Measurements from ENCODE around the gene VWA5A.

VWA5A gene

DNA sequence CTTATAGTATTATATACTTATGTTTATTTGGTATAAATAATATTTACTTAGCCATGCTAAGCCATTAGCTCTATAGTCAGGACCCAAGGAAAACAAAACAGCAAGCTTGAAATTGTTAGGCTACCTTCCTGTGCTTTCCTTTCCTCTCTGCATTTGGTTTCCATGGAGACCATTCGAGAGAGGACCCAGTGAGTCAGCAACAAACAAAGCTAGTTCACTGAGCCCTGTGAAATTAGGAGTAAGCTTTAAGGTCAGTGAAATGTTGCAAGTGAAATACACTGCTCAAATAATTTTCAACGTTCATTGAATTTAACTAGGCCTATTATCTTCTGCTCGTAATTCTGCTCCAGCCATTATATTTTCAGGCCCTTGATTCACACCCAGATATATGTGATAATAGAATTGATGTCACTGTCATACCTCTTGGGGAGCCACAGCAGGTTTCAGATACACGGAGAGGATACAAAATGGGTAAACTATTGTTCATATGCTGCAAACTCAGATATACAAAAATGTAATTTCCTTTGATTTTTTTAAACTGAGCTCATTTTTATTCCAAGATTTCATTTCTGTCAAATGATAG is 58.8 kb downstream of the VWA5A start:
- Histone ChIP-seq H3K79me2 (ENCODE audit: insufficient read depth, low read length) (no peaks in the 10 kb centered on the region), H3K4me3 (ENCODE audit: low read depth, low read length, poor library complexity, severe bottlenecking) (no peak overlapping the region), H3K9ac (ENCODE audit: low read length) (no peak overlapping the region), H3K27me3 (ENCODE audit: insufficient read depth, low read length) (no peaks in the 10 kb centered on the region), H3K36me3 (ENCODE audit: insufficient read depth, low read length) (no peaks in the 10 kb centered on the region), H3K9me3 (ENCODE audit: low read length) (no peaks in the 10 kb centered on the region), H3K4me2 (ENCODE audit: low read length) (no peak overlapping the region), H3K27ac (ENCODE audit: low read depth, low read length, poor library complexity, severe bottlenecking) (no peak overlapping the region), H3K4me1 (ENCODE audit: insufficient read depth, low read length, severe bottlenecking) (no peaks in the 10 kb centered on the region), H3K9me2 (ENCODE audit: low read depth, low read length) (no peaks in the 10 kb centered on the region), H3F3A (ENCODE audit: insufficient read depth, low read length) (no peaks in the 10 kb centered on the region), H4K20me1 (ENCODE audit: insufficient read depth, low read length) (no peaks in the 10 kb centered on the region), H2AFZ (ENCODE audit: low read length) (no peak overlapping the region)
- no peak for TF ChIP-seq EZH2 (IDR thresholded peaks at IDR 0.05; ENCODE audit: borderline replicate concordance, low read length)
- TF ChIP-seq, protein P1, sequence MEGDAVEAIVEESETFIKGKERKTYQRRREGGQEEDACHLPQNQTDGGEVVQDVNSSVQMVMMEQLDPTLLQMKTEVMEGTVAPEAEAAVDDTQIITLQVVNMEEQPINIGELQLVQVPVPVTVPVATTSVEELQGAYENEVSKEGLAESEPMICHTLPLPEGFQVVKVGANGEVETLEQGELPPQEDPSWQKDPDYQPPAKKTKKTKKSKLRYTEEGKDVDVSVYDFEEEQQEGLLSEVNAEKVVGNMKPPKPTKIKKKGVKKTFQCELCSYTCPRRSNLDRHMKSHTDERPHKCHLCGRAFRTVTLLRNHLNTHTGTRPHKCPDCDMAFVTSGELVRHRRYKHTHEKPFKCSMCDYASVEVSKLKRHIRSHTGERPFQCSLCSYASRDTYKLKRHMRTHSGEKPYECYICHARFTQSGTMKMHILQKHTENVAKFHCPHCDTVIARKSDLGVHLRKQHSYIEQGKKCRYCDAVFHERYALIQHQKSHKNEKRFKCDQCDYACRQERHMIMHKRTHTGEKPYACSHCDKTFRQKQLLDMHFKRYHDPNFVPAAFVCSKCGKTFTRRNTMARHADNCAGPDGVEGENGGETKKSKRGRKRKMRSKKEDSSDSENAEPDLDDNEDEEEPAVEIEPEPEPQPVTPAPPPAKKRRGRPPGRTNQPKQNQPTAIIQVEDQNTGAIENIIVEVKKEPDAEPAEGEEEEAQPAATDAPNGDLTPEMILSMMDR (IDR thresholded peaks at IDR 0.05; ENCODE audit: low read length), result no peak

GRCh38 chr11:124176925-124177715 is 61.9 kb downstream of the VWA5A start:
- Histone ChIP-seq H3K4me1 (ENCODE audit: insufficient read depth, low read length, severe bottlenecking) (no peaks in the 10 kb centered on the region), H3K27ac (ENCODE audit: low read depth, low read length, poor library complexity, severe bottlenecking) (no peak overlapping the region), H3K9me3 (ENCODE audit: low read length) (no peaks in the 10 kb centered on the region), H3K79me2 (ENCODE audit: insufficient read depth, low read length) (no peaks in the 10 kb centered on the region), H2AFZ (ENCODE audit: low read length) (no peak overlapping the region), H3K9me2 (ENCODE audit: low read depth, low read length) (no peaks in the 10 kb centered on the region), H3K36me3 (ENCODE audit: insufficient read depth, low read length) (no peaks in the 10 kb centered on the region), H3K27me3 (ENCODE audit: insufficient read depth, low read length) (no peaks in the 10 kb centered on the region), H3F3A (ENCODE audit: insufficient read depth, low read length) (no peaks in the 10 kb centered on the region), H3K4me3 (ENCODE audit: low read depth, low read length, poor library complexity, severe bottlenecking) (no peak overlapping the region), H3K4me2 (ENCODE audit: low read length) (no peak overlapping the region), H4K20me1 (ENCODE audit: insufficient read depth, low read length) (no peaks in the 10 kb centered on the region), H3K9ac (ENCODE audit: low read length) (no peak overlapping the region)
- TF ChIP-seq EZH2 (IDR thresholded peaks at IDR 0.05; ENCODE audit: borderline replicate concordance, low read length), result no peak
- TF ChIP-seq, protein P1 (IDR thresholded peaks at IDR 0.05; ENCODE audit: low read length), result no peak

DNA sequence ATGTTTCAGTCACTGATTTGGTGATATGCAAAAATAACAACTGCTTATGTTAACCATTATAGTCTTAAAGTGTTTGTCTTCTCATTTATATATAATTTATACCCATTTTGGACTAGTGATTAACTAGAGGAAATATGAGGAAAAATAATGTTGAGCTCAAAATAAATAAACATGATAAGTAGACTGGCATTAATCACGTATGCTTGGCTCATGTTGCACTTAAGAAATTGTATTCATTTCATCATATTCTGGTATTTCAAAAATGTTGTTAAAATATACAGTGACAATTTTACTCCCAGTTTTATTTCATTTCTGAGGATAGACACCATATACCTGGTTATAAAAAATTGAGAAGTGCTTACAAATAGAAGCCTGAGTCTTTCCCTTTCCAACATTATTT is 64.1 kb downstream of the VWA5A start:
- H4K20me1 ChIP-seq (ENCODE audit: insufficient read depth, low read length), result no peaks in the 10 kb centered on the region
- no peak overlapping the region for H2AFZ ChIP-seq (ENCODE audit: low read length)
- no peak overlapping the region for H3K4me3 ChIP-seq (ENCODE audit: low read depth, low read length, poor library complexity, severe bottlenecking)
- H3K36me3 ChIP-seq (ENCODE audit: insufficient read depth, low read length), result no peaks in the 10 kb centered on the region
- H3K27me3 ChIP-seq (ENCODE audit: insufficient read depth, low read length), result no peaks in the 10 kb centered on the region
- no peak overlapping the region for H3K27ac ChIP-seq (ENCODE audit: low read depth, low read length, poor library complexity, severe bottlenecking)
- H3K9me2 ChIP-seq (ENCODE audit: low read depth, low read length), result no peaks in the 10 kb centered on the region
- no peak overlapping the region for H3K4me2 ChIP-seq (ENCODE audit: low read length)
- no peaks in the 10 kb centered on the region for H3F3A ChIP-seq (ENCODE audit: insufficient read depth, low read length)
- no peaks in the 10 kb centered on the region for H3K4me1 ChIP-seq (ENCODE audit: insufficient read depth, low read length, severe bottlenecking)
- no peak overlapping the region for H3K9ac ChIP-seq (ENCODE audit: low read length)
- no peaks in the 10 kb centered on the region for H3K9me3 ChIP-seq (ENCODE audit: low read length)
- H3K79me2 ChIP-seq (ENCODE audit: insufficient read depth, low read length), result no peaks in the 10 kb centered on the region
- TF ChIP-seq, protein P1 (IDR thresholded peaks at IDR 0.05; ENCODE audit: low read length), result no peak
- TF ChIP-seq EZH2 (IDR thresholded peaks at IDR 0.05; ENCODE audit: borderline replicate concordance, low read length), result no peak
